Left ventricle myocardium inferior (tissue), 1 donor: ENCODE results near the gene SAMD7. TPM values are rescaled to one million over a fixed set of nuclear protein-coding genes. Genes with fewer than 3 reads are reported as not detected.

ENCODE experiments used
- DNase-seq: peaks from one replicate; pipeline ENCODE4 v3.0.0-alpha.2; 2020
- H3K27ac ChIP-seq: fragments of 200-600 bp; replicated peaks from 2 replicates; pipeline ENCODE4 v1.8.0; 2021
- H3K27me3 ChIP-seq: fragments of 200-600 bp; 2 replicates; pipeline ENCODE4 v1.8.0; 2021; ENCODE audit warnings: low read depth
- H3K36me3 ChIP-seq: fragments of 200-600 bp; 2 replicates; pipeline ENCODE4 v1.8.0; 2021
- H3K4me1 ChIP-seq: fragments of 200-600 bp; 2 replicates; pipeline ENCODE4 v1.8.0; 2021
- H3K4me3 ChIP-seq: fragments of 200-600 bp; 2 replicates; pipeline ENCODE4 v1.8.0; 2021; ENCODE audit warnings: mild to moderate bottlenecking, moderate library complexity
- H3K9me3 ChIP-seq: fragments of 200-600 bp; replicated peaks from 2 replicates; pipeline ENCODE4 v1.8.0; 2021
- intact Hi-C: fragments of 100-400 bp; cut with micrococcal nuclease; formaldehyde crosslinking; loops from one replicate; pipeline ENCODE4 v1.11.0; 2022
- total RNA-seq: library from RNA; stranded (reverse); fragmentation: NEBNext Ultra II Directional; extraction: Animal tissue kit (Norgen Biotek cat#: 25700); gene quantifications from one replicate; pipeline ENCODE4 v1.2.1, GENCODE V29; 2021
- TF ChIP-seq, protein P1 (sequence below): fragments of 200-600 bp; IDR thresholded peaks from 2 replicates; pipeline ENCODE4 v1.8.0; 2021; ENCODE audit warnings: antibody characterized with exemption, mild to moderate bottlenecking, borderline replicate concordance
- donor health status: DM: no; HTN: yes; CAD: no; lungs with severe emphysema.

Gene SAMD7
- total RNA-seq, 1 donor from 2014 or later, result not detected

DNA sequence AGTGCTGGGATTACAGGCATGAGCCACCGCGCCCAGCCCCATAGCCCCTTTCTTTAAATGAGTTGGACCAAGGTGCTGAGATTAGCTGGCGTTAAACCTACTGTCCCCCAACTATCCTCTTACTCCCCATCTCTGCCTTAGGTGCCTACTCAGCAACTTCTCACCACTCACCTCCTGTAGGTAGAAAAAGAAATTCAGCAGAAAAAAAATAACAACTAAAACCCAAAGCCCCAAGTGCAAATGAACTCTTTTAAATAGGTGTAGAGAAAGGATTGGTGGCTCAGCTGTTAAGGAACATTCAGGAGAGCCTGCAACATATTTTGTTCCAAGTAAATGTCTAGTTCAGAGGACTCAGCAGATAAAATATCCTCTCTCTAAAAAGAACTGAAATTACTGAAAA lies 19.5 kb downstream of the SAMD7 start:
- H3K27me3 ChIP-seq, result peaks cover 9% of the 10 kb centered on the region
- H3K4me3 ChIP-seq, result no peak overlapping the region
- no peaks in the 10 kb centered on the region for H3K9me3 ChIP-seq
- H3K36me3 ChIP-seq, result no peaks in the 10 kb centered on the region
- TF ChIP-seq, protein P1, sequence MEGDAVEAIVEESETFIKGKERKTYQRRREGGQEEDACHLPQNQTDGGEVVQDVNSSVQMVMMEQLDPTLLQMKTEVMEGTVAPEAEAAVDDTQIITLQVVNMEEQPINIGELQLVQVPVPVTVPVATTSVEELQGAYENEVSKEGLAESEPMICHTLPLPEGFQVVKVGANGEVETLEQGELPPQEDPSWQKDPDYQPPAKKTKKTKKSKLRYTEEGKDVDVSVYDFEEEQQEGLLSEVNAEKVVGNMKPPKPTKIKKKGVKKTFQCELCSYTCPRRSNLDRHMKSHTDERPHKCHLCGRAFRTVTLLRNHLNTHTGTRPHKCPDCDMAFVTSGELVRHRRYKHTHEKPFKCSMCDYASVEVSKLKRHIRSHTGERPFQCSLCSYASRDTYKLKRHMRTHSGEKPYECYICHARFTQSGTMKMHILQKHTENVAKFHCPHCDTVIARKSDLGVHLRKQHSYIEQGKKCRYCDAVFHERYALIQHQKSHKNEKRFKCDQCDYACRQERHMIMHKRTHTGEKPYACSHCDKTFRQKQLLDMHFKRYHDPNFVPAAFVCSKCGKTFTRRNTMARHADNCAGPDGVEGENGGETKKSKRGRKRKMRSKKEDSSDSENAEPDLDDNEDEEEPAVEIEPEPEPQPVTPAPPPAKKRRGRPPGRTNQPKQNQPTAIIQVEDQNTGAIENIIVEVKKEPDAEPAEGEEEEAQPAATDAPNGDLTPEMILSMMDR, result no peak
- DNase-seq, result no peak
- no peak overlapping the region for H3K27ac ChIP-seq
- intact Hi-C loops, result no loop called here
- H3K4me1 ChIP-seq, result no peaks in the 10 kb centered on the region

- H3K27me3 ChIP-seq, result peaks cover 9% of the 10 kb centered on the region
- DNase-seq, result no peak
- TF ChIP-seq, protein P1, result no peak
- intact Hi-C loops, result no loop called here
- H3K9me3 ChIP-seq, result no peaks in the 10 kb centered on the region
- no peak overlapping the region for H3K27ac ChIP-seq
- H3K4me3 ChIP-seq, result no peak overlapping the region
- H3K36me3 ChIP-seq, result no peaks in the 10 kb centered on the region
- H3K4me1 ChIP-seq, result no peaks in the 10 kb centered on the region
Observed at GRCh38 chr3:169931747-169932520, 20.6 kb downstream of the SAMD7 start.

DNA sequence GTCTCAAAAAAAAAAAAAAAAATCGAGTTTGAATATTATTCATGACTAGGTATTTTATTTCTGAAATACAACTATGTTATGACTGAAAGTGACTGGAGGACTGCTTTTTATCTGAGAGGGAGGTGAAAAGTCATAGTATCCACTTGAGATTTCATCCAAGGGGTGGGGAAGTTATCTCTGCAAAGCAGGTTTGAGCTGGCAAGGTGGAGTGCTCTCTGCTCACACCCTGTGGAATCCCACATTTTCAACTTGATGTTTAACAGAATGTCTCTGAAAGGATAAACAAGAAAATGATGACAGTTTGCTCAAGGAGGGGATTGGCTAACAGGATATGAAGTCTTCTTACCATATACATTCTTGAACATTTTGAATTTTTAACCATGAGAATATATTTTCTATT lies 27.9 kb downstream of the SAMD7 start:
- Histone ChIP-seq H3K36me3 (no peaks in the 10 kb centered on the region), H3K4me3 (no peak overlapping the region), H3K9me3 (no peaks in the 10 kb centered on the region), H3K4me1 (no peaks in the 10 kb centered on the region), H3K27me3 (peaks cover 11% of the 10 kb centered on the region), H3K27ac (no peak overlapping the region)
- TF ChIP-seq, protein P1, result no peak
- intact Hi-C loops, result no loop called here
- DNase-seq, result no peak

DNA sequence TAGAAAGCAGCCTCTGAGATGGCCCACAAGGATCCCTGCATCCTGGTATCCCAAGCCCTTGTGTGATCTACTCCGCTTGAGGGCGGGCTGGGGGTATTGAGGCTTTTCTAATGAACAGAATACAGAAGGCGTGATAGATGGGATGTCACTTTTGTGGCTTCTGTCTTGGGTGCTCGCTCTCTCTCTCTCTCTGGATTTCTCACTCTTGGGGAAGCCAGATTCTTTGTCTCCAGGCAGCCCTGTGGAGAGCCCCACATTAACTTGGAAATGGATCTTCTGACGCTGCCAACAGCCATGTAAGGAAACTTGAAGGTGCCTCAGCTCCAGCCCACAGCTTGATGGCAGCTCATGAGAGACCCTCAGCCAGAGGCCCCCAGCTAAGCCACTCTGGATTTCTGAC lies 28.4 kb downstream of the SAMD7 start:
- Histone ChIP-seq H3K27ac (no peak overlapping the region), H3K4me3 (no peak overlapping the region), H3K27me3 (peaks cover 11% of the 10 kb centered on the region), H3K4me1 (no peaks in the 10 kb centered on the region), H3K9me3 (no peaks in the 10 kb centered on the region), H3K36me3 (no peaks in the 10 kb centered on the region)
- no peak for DNase-seq
- TF ChIP-seq, protein P1, result no peak
- intact Hi-C loops, result no loop called here

- intact Hi-C loops, result no loop called here
- DNase-seq, result no peak
- no peaks in the 10 kb centered on the region for H3K4me1 ChIP-seq
Observed at GRCh38 chr3:169940470-169941181, 29.3 kb downstream of the SAMD7 start.

More at GRCh38 chr3:169940470-169941181, 29.3 kb downstream of the SAMD7 start:
- TF ChIP-seq, protein P1, result no peak
- Histone ChIP-seq H3K9me3 (no peaks in the 10 kb centered on the region), H3K36me3 (no peaks in the 10 kb centered on the region), H3K27ac (no peak overlapping the region), H3K4me3 (no peak overlapping the region), H3K27me3 (peaks cover 11% of the 10 kb centered on the region)
